ENCODE data around the gene IRF2BP1.
"Not testable (repeated sequence)": the region's sequence is repeated elsewhere in the genome, so short reads cannot be mapped to it uniquely, and the experiment has no call there.

IRF2BP1 gene

DNA sequence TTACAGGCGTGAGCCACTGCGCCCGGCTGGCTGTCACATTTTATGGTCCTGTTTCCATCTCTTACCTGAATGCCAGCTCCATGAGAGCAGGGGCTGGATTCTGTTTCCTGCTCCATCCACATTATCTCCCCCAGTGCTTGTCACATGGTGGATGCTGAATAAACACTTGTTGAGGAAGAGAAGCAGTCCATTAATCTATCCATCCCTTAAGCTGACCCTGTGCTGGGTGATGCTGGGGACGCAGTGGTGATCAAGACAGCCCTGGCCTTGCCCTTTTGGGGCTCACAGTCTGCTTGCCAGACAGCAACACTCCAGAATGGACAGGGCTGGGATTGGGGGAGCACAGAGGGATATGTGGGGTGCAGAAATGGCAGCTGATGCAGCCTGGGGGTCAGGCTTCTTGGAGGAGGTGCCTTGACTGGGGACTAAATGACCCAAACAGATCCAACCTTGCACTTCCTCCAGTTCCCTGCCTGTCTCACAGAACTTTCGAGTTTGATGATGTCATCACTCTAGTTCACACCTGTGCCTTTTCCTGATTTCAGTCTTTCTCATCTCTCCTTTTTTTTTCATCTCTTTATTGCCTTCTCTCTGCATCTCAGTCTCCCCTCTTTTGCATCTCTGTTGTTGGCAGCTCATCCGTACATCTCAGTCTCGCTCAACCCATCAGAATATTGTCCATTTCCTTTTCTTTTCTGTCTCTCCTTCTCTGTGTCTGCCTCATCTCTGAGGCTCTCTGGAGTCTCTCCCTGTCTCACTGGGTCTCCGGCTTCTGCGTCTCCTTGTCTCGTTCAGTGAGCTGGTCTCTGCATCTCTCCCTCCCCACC lies 4.6 kb downstream of the IRF2BP1 start:
- no peak for DNase-seq

DNA sequence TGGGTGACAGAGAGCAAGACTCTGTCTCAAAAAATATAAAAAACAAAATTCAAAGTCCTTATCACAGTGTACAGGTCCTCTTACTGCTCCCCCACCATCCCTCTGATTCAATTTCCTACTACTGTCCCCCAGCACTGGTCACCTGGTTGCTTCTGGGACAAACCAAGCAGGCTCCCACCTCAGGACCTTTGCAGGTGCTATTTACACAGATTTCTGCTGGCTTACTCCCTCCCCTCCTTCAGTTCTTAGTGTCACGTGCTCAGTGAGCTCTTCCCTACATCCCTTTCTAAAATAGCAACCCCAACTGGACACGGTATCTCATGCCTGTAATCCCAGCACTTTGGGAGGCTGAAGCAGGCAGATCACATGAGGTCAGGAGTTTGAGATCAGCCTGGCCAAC lies 6.0 kb downstream of the IRF2BP1 start:
- DNase-seq = no peak

DNA sequence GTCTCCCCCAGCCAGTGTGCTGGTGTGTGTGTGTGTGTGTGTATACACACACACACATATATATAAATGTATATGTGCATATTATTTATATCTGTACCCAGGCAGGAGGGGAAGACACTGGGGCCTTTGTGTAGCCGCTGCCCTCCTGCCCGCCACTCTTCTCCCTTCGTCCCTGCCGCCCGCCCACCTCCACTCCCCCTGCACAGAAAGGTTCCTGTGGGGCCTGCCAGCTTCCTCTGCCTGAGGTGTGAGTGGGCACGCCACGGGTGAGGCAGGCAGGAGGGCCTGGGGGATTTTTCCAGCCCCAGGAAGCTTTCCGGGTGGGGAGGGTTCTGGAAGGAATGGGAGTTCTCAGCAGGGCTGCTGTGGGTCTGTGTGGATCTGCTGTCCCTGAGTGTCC lies 6.9 kb downstream of the IRF2BP1 start:
- no peak for DNase-seq

DNA sequence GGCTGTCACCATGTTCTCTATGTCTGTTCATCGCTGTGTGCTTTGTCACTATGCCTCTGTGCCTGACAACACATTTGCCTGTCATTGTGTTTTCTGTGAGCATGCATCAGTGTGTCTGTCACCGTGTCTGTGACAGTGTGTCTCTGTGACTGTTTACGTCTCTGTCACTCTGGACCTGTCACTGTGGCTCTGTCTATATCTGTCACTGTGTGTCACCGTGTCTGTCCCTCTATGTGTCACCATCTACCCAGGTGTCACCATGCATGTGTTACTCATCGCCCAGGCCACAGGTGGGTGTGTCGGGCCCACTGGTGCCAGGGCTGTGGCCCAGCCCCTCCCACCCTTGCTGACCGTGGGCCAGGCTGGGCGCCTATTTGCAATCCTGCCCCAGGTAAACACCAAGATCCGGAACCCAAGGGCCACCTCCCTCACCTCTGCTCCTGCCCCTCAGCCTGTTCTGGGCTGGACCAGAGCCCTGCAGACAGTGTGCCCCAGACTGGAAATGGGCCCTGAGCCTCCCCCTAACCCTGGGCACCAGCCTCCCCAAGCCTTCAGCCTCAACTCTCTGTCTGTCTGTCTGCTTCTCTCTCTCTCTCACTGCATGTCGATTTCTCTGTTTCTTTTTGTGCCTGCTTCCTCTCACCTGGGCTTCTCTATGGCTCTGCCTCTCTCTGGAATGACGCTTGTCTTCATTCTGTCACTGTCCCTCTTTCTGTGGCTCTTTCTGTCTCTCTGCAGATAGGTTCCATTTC lies 7.7 kb downstream of the IRF2BP1 start:
- DNase-seq = no peak

DNA sequence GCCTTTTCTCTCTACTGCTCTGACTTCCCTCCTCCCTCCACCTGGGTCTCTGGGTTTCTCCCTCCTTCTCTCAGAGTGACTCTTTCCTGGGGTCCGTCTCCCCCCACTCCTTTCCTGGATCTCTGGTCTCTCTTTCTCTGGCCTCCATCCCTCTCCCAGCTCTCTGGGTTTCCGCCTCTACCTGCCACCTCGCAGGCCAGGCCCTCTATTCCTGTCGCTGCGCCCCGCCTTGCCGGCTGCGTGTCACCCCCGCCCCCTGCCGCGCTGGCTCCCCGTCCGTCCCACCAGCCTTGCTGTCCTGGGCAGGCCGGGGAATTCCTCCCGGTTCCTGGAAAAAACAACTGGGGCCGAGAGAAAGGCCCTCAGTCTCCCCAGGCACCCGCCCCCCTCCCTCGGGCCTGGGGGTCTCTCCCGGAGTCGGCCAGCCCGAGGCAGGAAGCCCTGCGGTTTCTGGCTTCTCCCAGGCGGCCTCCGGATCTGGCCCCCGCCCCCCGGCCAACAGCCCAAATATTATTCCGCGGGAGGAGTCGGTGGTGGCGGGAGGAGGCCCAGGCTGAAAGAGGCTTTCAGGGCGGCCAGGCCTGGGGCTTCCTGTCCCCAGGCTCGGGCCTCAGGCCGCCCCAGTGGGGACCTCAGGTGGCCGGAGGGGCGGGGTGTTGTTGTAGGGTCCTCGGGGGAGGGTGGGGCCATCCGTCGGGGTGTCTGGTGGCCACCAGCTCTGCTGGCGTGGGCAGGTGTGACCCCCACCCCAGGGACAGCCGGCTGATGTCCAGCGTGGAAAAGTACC lies 9.3 kb downstream of the IRF2BP1 start:
- peak in 1 of 6 experiments; percentile 39 for DNase-seq

DNA sequence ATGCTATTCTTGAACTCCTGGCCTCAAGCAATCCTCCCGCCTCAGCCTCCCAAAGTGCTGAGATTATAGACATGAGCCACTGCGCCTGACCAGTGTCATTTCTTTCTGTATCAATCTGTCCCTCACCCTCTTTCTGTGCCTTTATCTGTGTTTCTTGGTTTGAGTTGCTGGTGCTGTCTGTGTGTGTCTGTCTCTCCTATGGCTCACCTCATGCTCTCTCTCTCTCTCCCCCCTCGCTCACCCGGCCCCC lies 9.9 kb downstream of the IRF2BP1 start:
- no peak for DNase-seq

DNA sequence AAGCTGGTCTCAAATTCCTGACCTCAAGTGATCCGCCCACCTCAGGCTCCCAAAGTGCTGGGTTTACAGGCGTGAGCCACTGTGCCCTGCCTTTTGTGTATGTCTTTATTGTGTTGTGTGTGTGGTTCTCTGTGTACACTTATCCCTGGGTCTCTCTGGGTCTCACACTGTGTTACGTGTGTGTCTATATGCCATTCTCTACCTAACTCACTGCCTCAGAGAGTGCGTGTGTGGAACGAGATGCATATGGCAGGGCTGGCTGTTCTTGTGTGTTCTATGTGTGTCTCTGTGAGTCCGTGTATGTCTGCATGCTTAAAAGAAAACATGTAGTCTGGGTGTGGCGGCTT lies 11.3 kb downstream of the IRF2BP1 start:
- DNase-seq = no peak

DNA sequence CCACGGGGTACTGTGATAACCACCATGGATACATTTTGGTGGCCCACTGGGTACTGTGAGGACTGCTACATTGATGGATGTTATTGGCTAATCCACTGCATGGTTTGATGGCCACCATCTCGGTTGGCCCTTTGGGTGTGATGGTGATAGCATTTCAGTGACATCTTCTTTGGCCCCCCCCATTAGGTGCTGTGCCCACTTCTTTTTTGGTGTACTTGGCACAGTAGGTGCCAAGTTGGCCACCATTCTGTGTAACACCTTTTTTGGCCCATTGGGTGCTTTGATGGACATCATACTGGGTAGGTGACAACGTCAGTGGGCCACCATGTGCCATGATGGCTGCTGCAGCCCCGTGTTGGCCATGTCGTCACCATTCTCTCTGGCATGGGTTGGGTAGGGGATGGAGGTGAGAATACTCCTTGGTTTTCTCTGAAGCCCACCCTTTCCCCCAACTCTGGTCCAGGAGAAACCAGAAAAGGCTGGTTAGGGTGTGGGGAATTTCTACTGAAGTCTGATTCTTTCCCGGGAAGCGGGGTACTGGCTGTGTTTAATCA lies 12.6 kb downstream of the IRF2BP1 start:
- DNase-seq = no peak

DNA sequence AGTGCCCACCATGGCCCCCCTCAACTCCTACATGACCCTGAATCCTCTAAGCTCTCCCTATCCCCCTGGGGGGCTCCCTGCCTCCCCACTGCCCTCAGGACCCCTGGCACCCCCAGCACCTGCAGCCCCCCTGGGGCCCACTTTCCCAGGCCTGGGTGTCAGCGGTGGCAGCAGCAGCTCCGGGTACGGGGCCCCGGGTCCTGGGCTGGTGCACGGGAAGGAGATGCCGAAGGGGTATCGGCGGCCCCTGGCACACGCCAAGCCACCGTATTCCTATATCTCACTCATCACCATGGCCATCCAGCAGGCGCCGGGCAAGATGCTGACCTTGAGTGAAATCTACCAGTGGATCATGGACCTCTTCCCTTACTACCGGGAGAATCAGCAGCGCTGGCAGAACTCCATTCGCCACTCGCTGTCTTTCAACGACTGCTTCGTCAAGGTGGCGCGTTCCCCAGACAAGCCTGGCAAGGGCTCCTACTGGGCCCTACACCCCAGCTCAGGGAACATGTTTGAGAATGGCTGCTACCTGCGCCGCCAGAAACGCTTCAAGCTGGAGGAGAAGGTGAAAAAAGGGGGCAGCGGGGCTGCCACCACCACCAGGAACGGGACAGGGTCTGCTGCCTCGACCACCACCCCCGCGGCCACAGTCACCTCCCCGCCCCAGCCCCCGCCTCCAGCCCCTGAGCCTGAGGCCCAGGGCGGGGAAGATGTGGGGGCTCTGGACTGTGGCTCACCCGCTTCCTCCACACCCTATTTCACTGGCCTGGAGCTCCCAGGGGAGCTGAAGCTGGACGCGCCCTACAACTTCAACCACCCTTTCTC lies 13.6 kb downstream of the IRF2BP1 start:
- DNase-seq = no peak

DNA sequence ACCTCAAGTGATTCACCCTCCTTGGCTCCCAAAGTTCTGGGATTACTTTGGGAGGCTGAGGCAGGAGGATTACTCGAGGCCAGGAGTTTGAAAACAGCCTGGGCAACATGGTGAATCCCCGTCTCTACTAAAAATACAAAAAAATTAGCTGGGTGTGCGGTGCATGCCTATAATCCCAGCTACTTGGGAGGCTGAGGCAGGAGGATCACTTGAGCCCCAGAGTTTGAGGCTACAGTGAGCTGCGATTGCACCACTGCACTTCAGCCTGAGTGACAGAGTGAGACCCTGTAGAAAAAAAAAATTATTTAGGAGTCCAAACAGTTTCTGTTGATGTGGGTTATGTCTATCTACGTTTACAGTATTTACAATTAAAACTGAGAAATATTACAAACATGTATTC lies 15.1 kb downstream of the IRF2BP1 start:
- no peak for DNase-seq

DNA sequence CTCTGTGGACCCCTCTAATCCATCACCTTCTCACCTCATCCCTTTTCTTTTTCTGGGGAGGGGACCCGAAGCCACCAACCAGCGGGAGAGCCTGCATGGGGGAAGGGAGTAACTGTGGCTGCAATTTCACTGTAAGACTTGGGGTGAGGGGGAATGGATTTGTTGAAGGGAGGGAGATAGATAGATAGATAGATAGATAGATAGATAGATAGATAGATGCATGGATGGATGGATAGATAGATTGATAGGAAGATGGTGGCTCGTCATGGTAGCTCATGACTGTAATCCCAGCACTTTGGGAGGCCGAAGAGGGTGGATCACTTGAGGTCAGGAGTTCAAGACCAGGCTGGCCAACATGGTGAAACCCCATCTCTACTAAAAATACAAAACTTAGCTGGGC lies 18.7 kb downstream of the IRF2BP1 start:
- DNase-seq = not testable (repeated sequence)

DNA sequence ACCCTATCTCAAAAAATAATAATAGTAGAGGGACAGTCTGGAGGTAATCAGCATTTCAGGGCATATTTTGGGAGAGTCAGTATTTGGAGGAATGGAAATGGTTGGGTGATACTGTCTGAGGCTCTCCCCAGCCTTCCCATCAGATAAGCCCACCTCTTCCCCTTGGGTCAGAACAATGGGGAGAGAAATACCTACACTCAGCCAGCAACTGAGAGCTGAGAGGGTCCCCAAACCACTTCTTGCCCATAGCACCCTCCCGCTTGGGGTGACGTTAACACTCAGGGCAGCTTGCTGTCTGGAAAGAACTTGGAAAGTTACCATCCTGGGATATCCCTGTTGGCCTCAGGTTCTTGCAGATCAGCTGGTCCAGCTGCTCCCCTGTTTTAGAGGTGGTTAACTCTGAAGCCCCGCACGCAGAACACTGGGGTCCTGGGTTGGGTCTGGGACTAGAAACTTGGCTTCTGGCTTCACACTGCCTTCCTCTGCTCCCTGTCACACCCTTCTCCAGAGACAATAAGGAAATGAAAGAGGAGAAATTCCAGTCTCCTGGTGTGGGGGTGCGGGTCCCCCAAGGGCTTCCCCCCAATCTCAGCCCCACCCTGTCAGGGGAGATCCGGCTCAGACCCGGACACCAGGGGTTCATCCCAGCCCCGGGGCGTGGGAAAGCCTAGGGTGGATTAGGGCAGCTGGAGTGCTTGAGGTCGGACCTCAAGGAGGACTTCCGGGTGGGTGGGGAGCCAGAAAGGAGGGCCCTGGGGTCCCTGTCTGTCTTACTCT lies 19.4 kb downstream of the IRF2BP1 start:
- DNase-seq = no peak

DNA sequence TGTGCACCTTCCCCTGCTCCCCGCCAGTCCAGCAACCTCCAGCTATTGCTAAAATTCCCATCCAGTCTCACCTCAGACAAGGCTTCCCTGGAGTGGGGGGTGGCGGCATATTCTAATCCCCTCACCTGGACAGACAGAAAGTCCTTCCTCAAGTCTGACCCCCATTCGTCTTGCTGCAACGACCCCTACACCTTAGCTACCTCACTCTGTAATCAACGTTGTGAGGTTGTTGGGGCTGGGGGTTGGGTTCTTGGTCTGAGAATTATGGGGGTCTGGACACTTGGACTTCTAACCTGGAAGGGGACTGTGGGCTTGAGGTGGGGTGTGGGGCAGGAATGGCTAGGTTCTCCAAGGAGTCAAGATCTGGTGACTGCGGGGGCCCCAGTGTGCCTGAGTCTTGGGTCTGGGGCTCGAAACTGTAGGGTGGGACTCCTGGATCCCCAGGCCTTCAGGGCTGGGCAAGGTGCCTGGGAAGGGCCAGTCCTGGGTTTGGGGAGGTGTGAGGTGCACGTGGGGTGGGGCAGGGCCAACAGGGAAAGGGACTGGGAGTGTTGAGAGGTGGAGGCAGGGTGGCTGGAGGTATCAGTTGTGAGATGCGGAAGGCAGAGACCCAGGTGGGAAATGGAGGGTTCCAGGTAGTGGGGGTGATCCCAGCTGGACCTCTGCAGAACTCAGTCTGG lies 20.5 kb downstream of the IRF2BP1 start:
- DNase-seq = no peak

DNA sequence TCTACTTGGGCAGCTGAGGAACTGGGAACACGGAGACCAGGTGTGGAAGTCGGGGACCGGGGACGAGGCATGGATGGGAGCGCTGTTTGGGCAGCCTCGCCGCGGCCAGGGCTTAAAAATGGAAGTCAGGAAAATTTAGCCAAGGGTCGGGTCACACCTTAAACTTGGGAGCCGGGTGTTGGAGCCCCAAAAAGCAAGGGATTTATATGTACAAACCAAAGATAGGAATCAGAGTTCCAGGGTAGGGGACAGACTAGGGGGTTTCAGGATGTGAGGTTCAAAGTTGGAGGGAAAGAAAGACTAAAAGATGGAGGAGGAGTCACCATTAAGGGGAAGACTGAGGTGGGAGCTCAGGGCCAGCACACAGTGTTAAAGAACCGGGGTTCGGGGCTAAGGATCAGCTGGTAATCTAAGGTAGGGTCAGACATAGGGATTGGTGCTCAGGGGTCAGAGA lies 21.3 kb downstream of the IRF2BP1 start:
- DNase-seq = no peak

DNA sequence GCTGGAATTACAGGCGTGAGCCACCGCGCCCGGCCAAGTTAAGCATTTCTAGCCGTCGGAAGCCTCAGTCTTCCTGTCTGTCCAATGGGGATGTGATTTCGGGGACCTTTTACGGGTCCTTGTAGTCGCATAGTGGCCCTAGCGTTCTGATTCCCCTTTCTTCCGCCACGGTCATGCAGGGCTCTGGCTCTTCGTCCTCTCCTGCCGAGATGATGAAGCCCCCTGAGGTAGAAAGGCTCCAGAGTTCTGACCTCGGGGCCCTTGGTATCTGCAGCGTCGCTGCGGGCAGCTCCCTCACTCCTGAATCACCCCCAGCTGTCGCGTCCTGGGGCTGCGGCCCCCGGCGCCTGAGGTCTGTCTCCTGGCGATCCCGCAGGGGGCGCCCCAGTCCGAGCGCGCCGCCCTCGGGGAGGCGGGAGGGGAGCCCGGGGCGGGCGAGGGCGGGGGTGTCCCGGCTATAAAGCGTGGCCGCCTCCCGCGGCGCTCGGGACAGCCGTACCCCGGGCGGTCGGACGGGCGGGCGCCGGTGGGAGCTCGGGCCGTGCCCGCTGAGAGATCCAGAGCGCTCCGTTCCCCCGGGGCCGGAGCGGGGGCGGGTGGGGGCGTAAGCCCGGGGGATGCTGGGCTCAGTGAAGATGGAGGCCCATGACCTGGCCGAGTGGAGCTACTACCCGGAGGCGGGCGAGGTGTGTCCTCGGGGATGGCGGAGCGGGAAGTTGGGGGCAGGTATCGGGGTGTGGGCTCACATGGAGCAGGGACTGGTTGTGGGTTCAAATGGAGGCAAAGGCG lies 21.9 kb downstream of the IRF2BP1 start, which contains the start of gene FOXA3:
FOXA3 (plus strand) TSS at position 487 of the 789 bp plus-strand sequence; CDS start at position 618, 131 bp downstream.
- DNase-seq = peak in 5 of 6 experiments; percentile 15 to 50 (median 35)

DNA sequence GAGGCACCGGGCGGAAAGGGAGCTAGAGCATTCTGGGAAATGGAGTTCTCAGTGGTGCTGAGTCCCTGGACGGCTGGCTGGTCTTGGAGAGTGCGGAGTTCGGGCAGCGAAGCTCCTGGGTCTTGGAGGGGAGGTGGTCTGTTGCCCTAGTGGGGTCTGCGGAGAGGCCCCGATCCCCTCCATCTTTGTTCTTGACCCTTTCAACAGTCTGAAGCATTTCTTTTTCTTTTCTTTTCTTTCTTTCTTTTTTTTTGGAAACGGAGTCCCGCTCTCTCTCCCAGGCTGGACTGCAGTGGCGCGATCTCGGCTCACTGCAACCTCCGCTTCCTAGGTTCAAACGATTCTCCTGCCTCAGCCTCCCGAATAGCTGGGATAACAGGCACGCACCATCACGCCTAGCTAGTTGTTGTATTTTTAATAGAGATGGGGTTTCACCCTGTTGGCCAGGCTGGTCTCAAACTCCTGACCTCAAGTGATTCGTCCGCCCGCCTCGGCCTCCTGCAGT lies 22.6 kb downstream of the IRF2BP1 start:
- DNase-seq = no peak

DNA sequence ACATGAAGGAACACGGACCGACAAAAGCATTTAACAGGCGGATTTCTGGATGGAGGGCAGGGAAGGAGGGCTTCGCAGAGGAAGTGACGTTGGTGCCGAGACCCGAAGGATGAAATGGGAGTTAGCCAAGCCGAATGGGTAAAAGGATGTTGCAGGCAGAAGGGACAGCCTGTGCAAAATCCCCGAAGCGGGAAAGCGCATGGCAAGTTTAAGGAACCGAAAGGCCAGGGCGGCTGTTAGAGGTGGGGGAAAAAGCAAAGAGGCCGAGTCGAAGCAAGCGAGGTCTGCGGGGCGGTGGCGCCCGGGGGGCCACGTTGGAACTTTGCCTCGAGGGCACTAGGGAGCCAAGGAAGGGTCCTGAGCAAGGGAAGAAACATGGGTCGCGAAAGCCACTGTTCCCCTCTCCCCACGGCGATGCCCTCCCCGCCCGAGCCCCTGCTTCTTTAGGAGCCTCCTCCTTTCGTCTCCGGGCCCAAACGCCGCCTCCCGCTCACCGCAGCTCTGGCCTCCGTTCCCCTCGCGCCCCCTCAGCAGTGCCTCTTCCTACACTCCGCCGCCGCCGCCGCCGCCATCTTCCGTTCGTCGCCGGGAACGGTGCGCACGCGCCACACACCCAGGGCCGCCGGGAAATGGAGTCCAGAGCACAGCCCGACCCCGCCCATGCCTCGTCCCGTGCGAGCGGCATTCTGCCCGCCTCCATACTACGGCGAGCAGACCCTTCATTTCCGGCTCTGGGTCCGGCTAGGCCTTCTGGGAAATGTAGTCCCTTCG lies 23.2 kb downstream of the IRF2BP1 start, which contains the start of gene SYMPK:
SYMPK (minus strand) TSS at position 584 of the 771 bp plus-strand sequence. CDS start 8,652 bp downstream, outside the sequence.
- DNase-seq = peak; percentile 93 to 98 (median 98)

DNA sequence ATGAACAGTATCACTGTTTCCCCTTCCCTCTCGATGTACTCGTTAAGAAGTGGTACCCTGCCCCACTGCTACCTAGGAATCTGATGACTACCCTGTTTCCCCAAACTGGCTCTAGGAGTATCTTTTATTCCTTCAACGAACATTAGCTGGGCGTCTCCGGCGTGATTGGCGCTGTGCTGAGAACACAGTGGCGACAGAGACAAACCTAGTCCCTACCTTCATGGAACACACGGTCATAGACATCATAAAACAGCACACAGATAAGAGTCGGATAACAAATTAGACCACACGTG lies 23.7 kb downstream of the IRF2BP1 start:
- DNase-seq = peak in 1 of 6 experiments; percentile 9
